ENCODE results near the gene TBPL1. TPM values are rescaled to one million over a fixed set of nuclear protein-coding genes. Genes with fewer than 3 reads are reported as not detected.

The TBPL1 gene
- total and polyA plus RNA-seq, 9 of the 15 experiments (the other 6 are each of a cell fraction or from before 2014, with no cell fraction given): 78.1 to 152 (median 107) TPM

GRCh38 chr6:133980168-133980567 lies 27.1 kb downstream of the TBPL1 start:
- H3K27ac ChIP-seq (ENCODE audit: extremely low read depth, low read depth, low read length): no peak overlapping the region
- H3K79me2 ChIP-seq (ENCODE audit: control insufficient read depth, insufficient read depth, low read length): peaks cover 53% of the 10 kb centered on the region
- peaks cover 7% of the 10 kb centered on the region; the same call in 1 of the 2 replicates for H4K20me1 ChIP-seq (replicated peaks; ENCODE audit: control insufficient read depth, insufficient read depth, low read length)
- in situ Hi-C loops (cut with MboI) (no loop called here), intact Hi-C loops (cut with micrococcal nuclease) (no loop called here)
- ATAC-seq: no peak
- no peak overlapping the region for H3K4me2 ChIP-seq (ENCODE audit: insufficient read depth, low read length)
- no peaks in the 10 kb centered on the region for H3K9me1 ChIP-seq (ENCODE audit: control insufficient read depth, insufficient read depth, low read length)
- H3K9me3 ChIP-seq (replicated peaks; ENCODE audit: control insufficient read depth, insufficient read depth, low read depth, low read length): no peaks in the 10 kb centered on the region
- ChIA-PET CTCF (ENCODE audit: low intra/inter-chr PET ratio) (no interaction called here), POLR2A (interaction anchor here (1.4 to 8.3 kb wide), 2 partner anchors 11 to 23 kb away, joined by 3 to 57 read pairs; no protein-coding TSS in a partner anchor)
- FAIRE-seq: no peak
- H3K36me3 ChIP-seq (ENCODE audit: control insufficient read depth, insufficient read depth, low read length): peaks cover 74% of the 10 kb centered on the region
- DNase-seq (ENCODE audit: extremely low read depth in 1 of 4, low spot score in 3 of 4): no peak
- no peak overlapping the region for H3K4me3 ChIP-seq
- TF ChIP-seq SMAD3 (CRISPR knock-in tag; conservative IDR thresholded peaks at IDR 0.05) (no peak), FOXO4 (CRISPR knock-in tag; IDR thresholded peaks at IDR 0.05) (no peak), MTA2 (IDR thresholded peaks at IDR 0.05; ENCODE audit: low read depth) (no peak), HDGF (IDR thresholded peaks at IDR 0.05) (no peak), THAP7 (CRISPR knock-in tag; IDR thresholded peaks at IDR 0.05) (no peak), SIX5 (IDR thresholded peaks at IDR 0.05; ENCODE audit: borderline replicate concordance in 1 of 2, insufficient read depth in 1 of 2, low read depth in 1 of 2, low read length in 2 of 2) (no peak)
- no peaks in the 10 kb centered on the region for H3K27me3 ChIP-seq (ENCODE audit: control insufficient read depth in 2 of 2, insufficient read depth in 2 of 2, low read length in 2 of 2)
- BruUV-seq (replicated peaks): no TSS peak
- no peak overlapping the region for H2AFZ ChIP-seq (ENCODE audit: low read depth, low read length)
- WGBS (ENCODE audit: insufficient coverage, low coverage, missing lambda C conversion rate): 94% methylated on average over 3 of the region's 3 CpGs
- H3K9ac ChIP-seq (ENCODE audit: insufficient read depth in 1 of 2, low read depth in 2 of 2, low read length in 2 of 2): no peak overlapping the region
- peaks cover 3 to 7% of the 10 kb centered on the region in 2 experiments; a peak in 3 of 5 replicates for H3K4me1 ChIP-seq (replicated peaks in 1 of 2; ENCODE audit: control insufficient read depth in 2 of 2, insufficient read depth in 2 of 2, low read length in 2 of 2)

Measured in K562 (cell line).